ENCODE measurements around the gene MACROD1. TPM values are rescaled to one million over a fixed set of nuclear protein-coding genes. Genes with fewer than 3 reads are reported as not detected.

Gene MACROD1
- total RNA-seq, 3 donors from 2014 or later (not counting 1 experiment from before 2014, with no cell fraction given) = 0.73 to 3.3 (median 1.8) TPM

DNA sequence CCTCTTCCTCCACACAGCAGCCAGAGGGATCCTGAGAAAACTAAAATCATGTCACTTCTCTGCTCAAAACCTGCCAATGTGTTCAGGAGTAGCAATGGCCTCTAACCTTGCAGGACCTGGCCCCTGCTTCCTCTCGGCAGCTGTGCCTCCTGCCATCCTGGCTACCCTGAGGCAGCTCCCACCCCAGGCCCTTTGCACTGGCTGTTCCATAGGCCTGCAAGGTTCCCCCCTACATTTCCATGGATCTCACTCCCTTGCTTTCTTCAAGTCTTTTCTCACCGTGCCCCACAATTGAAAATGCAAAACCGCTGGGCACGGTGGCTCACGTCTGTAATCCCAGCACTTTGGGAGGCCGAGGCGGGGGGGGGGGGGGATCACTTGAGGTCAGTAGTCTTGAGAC is 18.0 kb upstream of the MACROD1 start:
- Mint-ChIP-seq H3K4me1 (peaks cover 6 to 31% of the 10 kb centered on the region in 2 donors), H3K27ac (no peak overlapping the region), H3K27me3 (ENCODE audit: low read depth in 2 of 2) (no peaks in the 10 kb centered on the region), H3K9me3 (no peaks in the 10 kb centered on the region), H3K4me3 (peak overlapping the region; percentile 68), H3K36me3 (no peaks in the 10 kb centered on the region)
- Histone ChIP-seq H3K9me3 (ENCODE audit: control insufficient read depth, insufficient read depth, low read length) (no peaks in the 10 kb centered on the region), H3K4me3 (ENCODE audit: low read length) (no peak overlapping the region), H3K4me1 (ENCODE audit: control insufficient read depth, insufficient read depth, low read length) (peaks cover 20% of the 10 kb centered on the region), H3K27ac (ENCODE audit: low read length) (no peak overlapping the region), H3K27me3 (ENCODE audit: control insufficient read depth, insufficient read depth, low read length) (no peaks in the 10 kb centered on the region), H3K36me3 (ENCODE audit: control insufficient read depth, insufficient read depth, low read length) (no peaks in the 10 kb centered on the region)
- no peak for ATAC-seq
- TF ChIP-seq, protein P1, sequence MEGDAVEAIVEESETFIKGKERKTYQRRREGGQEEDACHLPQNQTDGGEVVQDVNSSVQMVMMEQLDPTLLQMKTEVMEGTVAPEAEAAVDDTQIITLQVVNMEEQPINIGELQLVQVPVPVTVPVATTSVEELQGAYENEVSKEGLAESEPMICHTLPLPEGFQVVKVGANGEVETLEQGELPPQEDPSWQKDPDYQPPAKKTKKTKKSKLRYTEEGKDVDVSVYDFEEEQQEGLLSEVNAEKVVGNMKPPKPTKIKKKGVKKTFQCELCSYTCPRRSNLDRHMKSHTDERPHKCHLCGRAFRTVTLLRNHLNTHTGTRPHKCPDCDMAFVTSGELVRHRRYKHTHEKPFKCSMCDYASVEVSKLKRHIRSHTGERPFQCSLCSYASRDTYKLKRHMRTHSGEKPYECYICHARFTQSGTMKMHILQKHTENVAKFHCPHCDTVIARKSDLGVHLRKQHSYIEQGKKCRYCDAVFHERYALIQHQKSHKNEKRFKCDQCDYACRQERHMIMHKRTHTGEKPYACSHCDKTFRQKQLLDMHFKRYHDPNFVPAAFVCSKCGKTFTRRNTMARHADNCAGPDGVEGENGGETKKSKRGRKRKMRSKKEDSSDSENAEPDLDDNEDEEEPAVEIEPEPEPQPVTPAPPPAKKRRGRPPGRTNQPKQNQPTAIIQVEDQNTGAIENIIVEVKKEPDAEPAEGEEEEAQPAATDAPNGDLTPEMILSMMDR (IDR thresholded peaks at IDR 0.05) = no peak
- intact Hi-C loops (cut with micrococcal nuclease) = no loop called here
- 95% methylated on average over 7 of the region's 7 CpGs for WGBS (ENCODE audit: insufficient coverage)
- DNase-seq = no peak

DNA sequence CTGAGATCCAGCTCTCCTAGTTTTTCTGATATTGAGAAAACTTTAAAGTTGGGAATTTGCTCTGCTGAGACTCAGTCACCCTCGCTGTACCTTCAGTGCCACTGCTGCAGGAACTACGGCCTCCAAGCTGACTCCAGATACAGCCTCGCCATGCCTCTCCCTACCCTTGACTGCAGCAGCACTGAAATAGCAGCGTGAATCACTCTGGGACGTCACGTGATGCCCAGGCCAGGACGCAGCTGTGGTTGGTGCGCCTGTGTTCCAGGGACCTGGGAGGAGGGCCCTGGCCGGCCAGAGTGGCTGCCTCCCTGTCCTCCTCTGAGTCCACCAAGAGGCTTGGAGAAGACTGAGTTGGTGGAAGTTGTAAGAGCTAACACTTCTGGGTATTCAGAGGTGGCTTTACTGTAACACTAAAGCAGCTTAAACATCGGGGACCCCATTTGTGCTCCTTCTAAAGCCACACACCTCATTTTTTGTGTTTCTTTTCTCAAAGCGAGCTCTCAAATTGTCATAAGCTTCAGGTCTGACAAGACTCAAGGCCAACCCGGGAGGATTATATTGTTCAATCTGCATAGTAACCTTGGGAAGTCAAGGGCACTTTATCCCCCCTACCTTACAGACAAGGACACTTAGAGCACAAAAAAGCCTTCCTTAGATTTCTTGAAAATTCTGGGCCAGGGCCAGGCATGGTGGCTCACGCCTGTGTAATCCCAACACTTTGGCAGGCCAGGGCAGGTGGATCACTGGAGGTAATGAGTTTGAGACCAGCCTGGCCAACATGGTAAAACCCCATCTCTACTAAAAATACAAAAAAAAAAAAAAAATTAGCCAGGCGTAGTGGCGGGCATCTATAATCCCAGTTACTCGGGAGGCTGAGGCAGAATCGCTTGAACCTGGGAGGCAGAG is 15.8 kb upstream of the MACROD1 start:
- Histone ChIP-seq H3K4me1 (ENCODE audit: control insufficient read depth, insufficient read depth, low read length) (peaks cover 17% of the 10 kb centered on the region), H3K27ac (ENCODE audit: low read length) (no peak overlapping the region), H3K27me3 (ENCODE audit: control insufficient read depth, insufficient read depth, low read length) (no peaks in the 10 kb centered on the region), H3K9me3 (ENCODE audit: control insufficient read depth, insufficient read depth, low read length) (no peaks in the 10 kb centered on the region), H3K4me3 (ENCODE audit: low read length) (no peak overlapping the region), H3K36me3 (ENCODE audit: control insufficient read depth, insufficient read depth, low read length) (no peaks in the 10 kb centered on the region)
- ATAC-seq = no peak
- Mint-ChIP-seq H3K27me3 (ENCODE audit: low read depth in 2 of 2) (no peaks in the 10 kb centered on the region), H3K9me3 (no peaks in the 10 kb centered on the region), H3K4me3 (no peak overlapping the region), H3K36me3 (no peaks in the 10 kb centered on the region), H3K27ac (no peak overlapping the region), H3K4me1 (peaks cover 6 to 35% of the 10 kb centered on the region in 2 donors)
- DNase-seq = peak in 1 of 2 donors; percentile 40
- intact Hi-C loops (cut with micrococcal nuclease) = no loop called here
- TF ChIP-seq, protein P1 (IDR thresholded peaks at IDR 0.05) = no peak
- 50% methylated on average over 16 of the region's 17 CpGs for WGBS (ENCODE audit: insufficient coverage)

DNA sequence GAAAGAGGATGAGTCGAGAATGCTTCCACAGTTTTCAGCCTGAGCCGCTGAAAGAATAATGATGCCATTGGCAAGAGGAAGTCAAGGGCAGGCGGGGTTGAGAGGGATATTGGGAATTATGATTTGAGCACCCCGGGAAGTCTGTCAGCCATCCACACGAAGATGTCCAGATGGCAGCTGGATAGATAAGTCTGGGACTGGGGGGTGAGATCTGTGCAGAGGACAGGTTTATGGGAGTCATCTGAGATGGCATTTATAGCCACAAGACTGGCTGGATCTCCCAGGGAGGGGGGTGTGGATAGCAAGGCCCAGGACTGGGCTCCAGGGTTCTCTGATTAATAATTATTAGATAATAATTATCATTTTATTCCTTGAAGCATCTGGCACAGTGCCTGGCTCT is 15.0 kb upstream of the MACROD1 start:
- H3K4me1 ChIP-seq (ENCODE audit: control insufficient read depth, insufficient read depth, low read length) = peaks cover 17% of the 10 kb centered on the region
- no peaks in the 10 kb centered on the region for H3K27me3 Mint-ChIP-seq (ENCODE audit: low read depth in 2 of 2)
- H3K36me3 Mint-ChIP-seq = no peaks in the 10 kb centered on the region
- WGBS (ENCODE audit: insufficient coverage) = 98% methylated on average over 5 of the region's 5 CpGs
- no peak for DNase-seq
- no peaks in the 10 kb centered on the region for H3K9me3 ChIP-seq (ENCODE audit: control insufficient read depth, insufficient read depth, low read length)
- H3K4me3 ChIP-seq (ENCODE audit: low read length) = no peak overlapping the region
- H3K27ac ChIP-seq (ENCODE audit: low read length) = no peak overlapping the region
- no peaks in the 10 kb centered on the region for H3K36me3 ChIP-seq (ENCODE audit: control insufficient read depth, insufficient read depth, low read length)
- H3K9me3 Mint-ChIP-seq = no peaks in the 10 kb centered on the region
- intact Hi-C loops (cut with micrococcal nuclease) = no loop called here
- H3K4me3 Mint-ChIP-seq = no peak overlapping the region
- ATAC-seq = no peak
- no peaks in the 10 kb centered on the region for H3K27me3 ChIP-seq (ENCODE audit: control insufficient read depth, insufficient read depth, low read length)
- peak overlapping the region in 1 of 2 donors; percentile 35 for H3K27ac Mint-ChIP-seq
- TF ChIP-seq, protein P1 (IDR thresholded peaks at IDR 0.05) = no peak
- peaks cover 3 to 32% of the 10 kb centered on the region in 2 donors for H3K4me1 Mint-ChIP-seq
